Activated T-helper 17 cell treated with anti-CD3 and anti-CD28 coated beads, Interleukin-2, amount 50 U/mL, for 72 hours (primary cell): ENCODE measurements around the gene GPR27. TPM values are rescaled to one million over a fixed set of nuclear protein-coding genes. Genes with fewer than 3 reads are reported as not detected.

Source experiments
- ATAC-seq: fragments of 150-1000 bp; cut with Tn5 transposase; replicated peaks from 2 replicates; pipeline ENCODE4 v1.10.0; 2021; ENCODE audit warnings: mild to moderate bottlenecking, moderate library complexity
- H3K27ac Mint-ChIP-seq: one replicate; pipeline ENCODE4 v1.8.0; 2022; ENCODE audit warnings: mixed read lengths
- H3K27me3 Mint-ChIP-seq: one replicate; pipeline ENCODE4 v1.8.0; 2022; ENCODE audit warnings: mixed read lengths
- H3K36me3 Mint-ChIP-seq: one replicate; pipeline ENCODE4 v1.8.0; 2022; ENCODE audit warnings: low read depth, mild to moderate bottlenecking, mixed read lengths
- H3K4me1 Mint-ChIP-seq: one replicate; pipeline ENCODE4 v1.8.0; 2022; ENCODE audit warnings: mixed read lengths
- H3K4me3 Mint-ChIP-seq: one replicate; pipeline ENCODE4 v1.8.0; 2022; ENCODE audit warnings: mild to moderate bottlenecking, mixed read lengths
- H3K9me3 Mint-ChIP-seq: one replicate; pipeline ENCODE4 v1.8.0; 2022; ENCODE audit warnings: mixed read lengths
- total RNA-seq, 2 donors: library from RNA; stranded (reverse); gene quantifications; one replicate each; pipeline ENCODE4 v1.2.3, GENCODE V29; 2022

The GPR27 gene
- total RNA-seq, 2 donors from 2014 or later, result 0.32 to 2.5 TPM

DNA sequence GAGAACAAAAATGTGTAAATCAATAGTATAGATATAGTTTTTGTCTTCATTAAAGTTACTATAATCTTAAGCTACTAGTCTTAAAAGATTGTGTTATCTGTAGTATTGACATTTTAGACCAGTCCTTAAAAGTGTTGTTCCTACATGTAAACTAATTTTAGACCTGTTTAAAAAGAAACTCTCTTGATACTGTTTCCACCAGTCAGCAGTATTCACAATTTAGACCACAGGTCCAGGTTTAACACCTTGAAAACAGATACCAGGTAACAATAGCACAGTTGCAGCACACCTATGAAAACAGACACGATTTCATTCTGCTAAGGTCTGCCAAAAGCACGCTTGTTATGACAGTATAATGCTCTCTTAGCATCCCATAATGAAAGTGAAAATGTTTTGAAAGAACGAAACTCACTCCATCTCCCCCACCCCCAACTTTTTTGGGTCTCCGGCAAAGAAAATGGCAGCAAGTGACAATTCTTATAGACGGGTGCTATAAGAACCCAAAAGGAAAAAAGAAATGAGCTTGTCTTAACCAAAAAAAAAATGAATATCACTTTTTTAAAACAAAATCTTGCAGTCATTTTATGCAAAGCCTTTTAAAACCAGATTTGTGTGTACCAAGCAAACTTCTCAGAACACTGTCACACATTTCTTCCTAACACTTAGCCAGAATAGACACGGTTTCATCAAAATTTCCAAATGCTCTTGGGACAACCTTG, 30.0 kb upstream of the GPR27 start:
- H3K27ac Mint-ChIP-seq, result peak overlapping the region; percentile 94

DNA sequence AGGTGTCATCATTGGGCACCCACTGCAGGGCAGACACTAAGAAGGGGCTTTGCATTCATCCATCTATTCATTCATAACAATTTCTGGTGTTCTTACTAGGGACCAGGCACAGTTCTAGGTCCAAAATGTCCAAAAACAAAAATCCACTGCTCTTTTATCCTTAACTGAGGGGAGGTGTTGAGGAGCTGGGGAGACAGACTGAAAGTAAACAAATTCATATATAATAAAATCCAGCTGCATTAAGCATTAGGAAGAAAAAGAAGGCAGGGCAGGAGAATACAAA, 29.5 kb upstream of the GPR27 start:
- peak overlapping the region; percentile 87 for H3K4me3 Mint-ChIP-seq
- no peaks in the 10 kb centered on the region for H3K9me3 Mint-ChIP-seq

More for the DNA sequence above, 30.0 kb upstream of the GPR27 start:
- Mint-ChIP-seq H3K27me3 (no peaks in the 10 kb centered on the region), H3K4me3 (peak overlapping the region; percentile 87), H3K9me3 (no peaks in the 10 kb centered on the region), H3K36me3 (peaks cover 9% of the 10 kb centered on the region), H3K4me1 (peaks cover 57% of the 10 kb centered on the region)
- ATAC-seq, result peak; percentile 45

DNA sequence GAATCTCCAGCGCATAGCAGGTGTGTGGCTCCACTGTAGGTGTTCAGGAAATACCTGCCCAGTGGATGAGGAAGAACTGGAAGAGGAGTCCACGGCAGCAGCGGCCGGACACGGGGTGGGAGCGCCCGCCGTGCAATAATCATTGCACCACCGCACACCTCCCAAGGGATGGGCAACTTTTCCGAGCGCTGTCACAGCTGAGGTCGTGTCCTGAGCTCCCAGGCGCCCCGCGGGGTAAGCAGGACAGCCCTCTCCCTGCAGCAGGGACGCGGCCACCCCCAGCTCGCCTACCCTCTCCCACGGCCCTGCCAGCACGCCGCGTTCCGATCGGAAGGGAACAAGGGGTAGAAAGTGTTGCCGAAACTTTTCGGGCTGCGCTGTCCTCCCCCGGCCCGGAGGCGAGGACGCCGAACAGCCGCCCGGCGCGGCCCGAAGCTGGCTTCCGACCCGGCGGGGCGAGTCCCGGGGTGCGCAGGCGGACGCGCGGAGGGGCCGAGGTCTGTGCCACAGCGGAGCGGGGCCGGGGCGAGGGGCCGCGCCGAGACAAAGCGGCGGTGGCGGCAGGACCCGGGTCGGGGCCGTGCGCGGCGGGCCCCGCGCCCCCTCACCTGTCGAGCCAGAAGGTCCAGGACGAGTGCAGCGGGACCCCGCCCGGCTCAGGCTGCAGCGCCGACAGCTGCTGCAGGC, 28.9 kb upstream of the GPR27 start:
- Mint-ChIP-seq H3K4me3 (peak overlapping the region; percentile 87), H3K27me3 (no peaks in the 10 kb centered on the region), H3K9me3 (no peaks in the 10 kb centered on the region), H3K4me1 (peaks cover 51% of the 10 kb centered on the region), H3K27ac (peak overlapping the region; percentile 94), H3K36me3 (peaks cover 9% of the 10 kb centered on the region)
- peak; percentile 31 for ATAC-seq

More for the DNA sequence above, 29.5 kb upstream of the GPR27 start:
- H3K27me3 Mint-ChIP-seq, result no peaks in the 10 kb centered on the region
- H3K36me3 Mint-ChIP-seq, result peaks cover 9% of the 10 kb centered on the region
- H3K27ac Mint-ChIP-seq, result peak overlapping the region; percentile 94
- H3K4me1 Mint-ChIP-seq, result peaks cover 53% of the 10 kb centered on the region
- no peak for ATAC-seq

DNA sequence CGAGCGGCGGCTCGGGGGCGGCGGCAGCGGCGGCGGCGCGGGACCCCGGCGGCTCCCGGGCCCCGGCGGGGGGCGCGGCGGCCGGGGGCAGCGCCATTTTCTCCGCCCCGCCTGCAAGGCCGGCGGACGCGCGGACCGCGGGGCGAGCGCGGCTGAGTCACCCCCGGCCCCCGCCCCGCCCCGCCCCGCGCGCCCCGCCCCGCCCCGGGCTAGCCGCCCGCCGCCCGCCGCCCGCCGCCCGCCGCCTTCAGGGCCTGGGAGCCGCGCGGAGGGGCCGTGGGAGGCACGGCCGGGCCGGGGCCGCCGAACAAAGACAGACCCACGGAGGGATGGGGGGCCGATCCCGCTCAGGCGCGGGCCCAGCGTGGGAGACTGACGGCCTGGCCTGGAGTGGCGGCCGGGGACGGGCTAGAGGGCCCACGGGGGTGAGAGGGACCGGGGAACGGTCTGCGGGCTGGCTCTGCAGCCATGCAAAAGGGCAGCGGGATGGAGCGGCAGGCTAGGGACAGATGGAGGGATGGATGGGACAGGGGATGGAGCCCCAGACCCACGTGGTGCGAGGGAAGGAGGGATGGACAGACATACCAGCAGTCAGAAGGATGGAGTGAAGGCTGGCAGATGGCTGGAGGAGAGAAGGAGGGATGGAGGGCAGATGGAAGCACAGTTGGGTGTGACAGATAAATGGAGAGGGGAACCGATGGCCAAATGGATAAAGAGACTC, 28.2 kb upstream of the GPR27 start, which contains the start of gene EIF4E3:
TSS of gene EIF4E3 (minus strand) at position 132 of the 721 bp plus-strand sequence. CDS start at position 97, 35 bp downstream.
- Mint-ChIP-seq H3K27ac (peak within 1 kb of the TSS; percentile 94), H3K27me3 (no peaks in the 10 kb centered on the region), H3K4me3 (peak within 1 kb of the TSS; percentile 90), H3K9me3 (no peaks in the 10 kb centered on the region), H3K4me1 (peaks cover 53% of the 10 kb centered on the region), H3K36me3 (peaks cover 9% of the 10 kb centered on the region)
- ATAC-seq, result peak; percentile 64

DNA sequence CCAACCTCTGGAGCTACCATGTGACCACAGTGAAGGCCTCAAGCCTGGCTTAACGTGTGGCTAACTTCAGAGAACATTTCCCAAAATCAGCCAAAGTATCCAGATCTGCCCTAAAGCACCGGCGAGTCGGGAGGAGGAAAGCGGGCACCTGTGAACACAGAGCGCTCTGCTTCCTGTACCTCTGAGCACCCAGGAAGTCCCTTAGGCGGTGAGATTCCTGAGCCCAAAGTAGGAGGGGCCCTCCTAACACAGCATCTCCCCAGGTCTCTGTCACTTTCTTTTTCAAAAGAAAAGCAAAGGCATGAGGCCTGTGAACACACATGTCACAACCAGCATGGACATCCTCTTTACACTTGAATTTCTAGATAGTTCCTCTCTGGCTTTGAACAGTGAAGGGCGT, 27.5 kb upstream of the GPR27 start:
- H3K9me3 Mint-ChIP-seq, result no peaks in the 10 kb centered on the region
- H3K27me3 Mint-ChIP-seq, result no peaks in the 10 kb centered on the region
- ATAC-seq, result peak; percentile 42
- H3K4me1 Mint-ChIP-seq, result peaks cover 50% of the 10 kb centered on the region
- peak overlapping the region; percentile 89 for H3K27ac Mint-ChIP-seq
- peaks cover 9% of the 10 kb centered on the region for H3K36me3 Mint-ChIP-seq
- peak overlapping the region; percentile 90 for H3K4me3 Mint-ChIP-seq

DNA sequence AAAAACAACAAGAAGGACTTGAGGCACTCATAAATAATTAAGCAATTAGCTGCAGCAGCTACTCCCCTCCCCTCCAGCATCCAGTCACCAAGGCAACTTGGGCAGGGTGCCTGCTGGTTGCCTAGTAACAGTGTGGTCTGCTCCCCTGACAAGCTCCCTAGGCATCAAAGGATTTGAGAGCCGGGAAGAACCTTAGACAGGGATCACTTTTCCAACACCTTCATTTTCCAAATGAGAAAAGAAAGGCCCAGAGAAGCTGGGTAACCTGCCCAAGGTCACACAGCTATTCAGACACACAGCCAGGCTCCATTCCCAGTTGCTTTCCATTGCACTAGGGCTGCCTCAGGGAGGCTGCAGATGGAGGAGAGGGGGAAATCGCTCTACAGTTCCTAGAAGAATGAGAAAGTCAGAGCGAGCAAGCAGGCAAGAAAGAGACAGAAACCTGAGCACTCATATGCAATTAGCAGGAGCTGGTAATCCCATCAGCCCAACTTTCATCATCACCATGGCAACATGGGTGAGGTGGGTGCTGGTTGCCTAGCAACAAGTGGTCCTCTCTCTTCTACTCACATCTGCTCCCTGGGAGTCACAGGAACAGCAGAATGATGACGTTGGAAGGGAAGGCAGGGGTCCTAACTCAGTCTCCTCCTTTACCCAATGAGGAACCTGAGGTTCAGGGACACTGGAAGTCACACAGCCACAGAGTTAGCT, 24.9 kb upstream of the GPR27 start:
- Mint-ChIP-seq H3K36me3 (peaks cover 6% of the 10 kb centered on the region), H3K4me3 (peak overlapping the region; percentile 17), H3K27me3 (no peaks in the 10 kb centered on the region), H3K4me1 (peaks cover 34% of the 10 kb centered on the region), H3K9me3 (no peaks in the 10 kb centered on the region), H3K27ac (no peak overlapping the region)
- ATAC-seq, result no peak

DNA sequence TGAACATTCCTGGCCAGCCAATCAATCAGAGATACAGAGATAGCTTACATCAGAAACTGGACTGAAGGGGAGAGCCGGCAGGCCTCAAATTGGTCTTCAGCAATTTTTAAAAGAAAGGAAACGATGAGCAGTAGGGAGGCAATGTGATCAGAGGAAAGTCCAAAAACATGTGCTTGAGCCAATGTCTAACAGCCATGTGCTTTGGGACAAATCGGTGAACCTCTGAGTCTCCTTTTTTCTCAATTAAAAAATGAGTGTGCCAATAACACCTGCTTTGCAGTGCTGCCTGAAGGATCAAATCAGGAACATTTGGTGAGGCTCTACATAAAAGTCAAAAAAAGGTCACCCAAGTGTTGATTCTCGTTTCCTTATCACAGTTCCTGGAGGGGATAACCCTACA, 21.0 kb upstream of the GPR27 start:
- Mint-ChIP-seq H3K27ac (no peak overlapping the region), H3K27me3 (peaks cover 9% of the 10 kb centered on the region), H3K4me3 (no peak overlapping the region), H3K9me3 (peaks cover 4% of the 10 kb centered on the region), H3K36me3 (no peaks in the 10 kb centered on the region), H3K4me1 (peaks cover 21% of the 10 kb centered on the region)
- no peak for ATAC-seq

DNA sequence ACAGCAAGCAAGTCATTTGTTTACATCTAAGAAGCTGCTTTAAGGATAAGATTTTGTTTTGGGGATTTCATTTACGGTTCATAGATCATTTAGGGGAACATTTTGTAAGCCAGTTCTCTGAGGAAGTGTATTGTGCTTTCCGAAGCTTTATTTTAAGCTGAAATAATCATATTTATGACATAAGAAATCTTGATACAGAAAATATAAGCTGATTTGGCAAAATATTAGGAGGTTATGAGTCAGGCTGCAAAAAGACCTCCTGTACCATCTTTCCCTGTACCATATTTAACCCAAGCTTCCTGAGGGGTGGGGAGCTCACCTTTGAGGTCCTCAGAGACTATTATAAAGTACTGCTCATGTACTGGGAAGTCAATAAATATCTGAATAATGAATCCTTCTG, 20.3 kb upstream of the GPR27 start:
- Mint-ChIP-seq H3K27ac (no peak overlapping the region), H3K9me3 (peaks cover 4% of the 10 kb centered on the region), H3K27me3 (peaks cover 9% of the 10 kb centered on the region), H3K4me3 (no peak overlapping the region), H3K36me3 (no peaks in the 10 kb centered on the region), H3K4me1 (peaks cover 19% of the 10 kb centered on the region)
- no peak for ATAC-seq

DNA sequence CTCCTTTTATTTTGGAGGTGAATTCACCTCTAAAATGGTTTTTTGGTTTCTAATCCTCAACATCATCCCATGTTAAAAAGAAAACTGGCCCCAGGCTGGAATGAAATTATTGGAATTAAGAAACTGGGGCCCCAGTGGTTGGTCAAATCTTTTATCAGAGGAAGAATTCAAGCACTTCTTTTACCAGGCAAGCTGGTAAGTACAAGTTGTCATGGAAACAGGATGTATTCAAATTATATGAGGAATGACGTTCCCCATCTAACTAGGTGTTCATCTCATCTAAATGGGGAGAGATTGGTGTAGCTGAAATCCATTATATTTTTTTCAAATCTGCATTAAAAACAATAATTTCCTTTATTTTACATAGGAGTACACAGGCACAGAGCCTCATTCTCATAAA, 18.8 kb upstream of the GPR27 start:
- H3K27me3 Mint-ChIP-seq, result peaks cover 9% of the 10 kb centered on the region
- H3K9me3 Mint-ChIP-seq, result peaks cover 4% of the 10 kb centered on the region
- ATAC-seq, result no peak
- no peak overlapping the region for H3K4me3 Mint-ChIP-seq
- no peaks in the 10 kb centered on the region for H3K36me3 Mint-ChIP-seq
- H3K4me1 Mint-ChIP-seq, result peaks cover 9% of the 10 kb centered on the region
- H3K27ac Mint-ChIP-seq, result no peak overlapping the region

DNA sequence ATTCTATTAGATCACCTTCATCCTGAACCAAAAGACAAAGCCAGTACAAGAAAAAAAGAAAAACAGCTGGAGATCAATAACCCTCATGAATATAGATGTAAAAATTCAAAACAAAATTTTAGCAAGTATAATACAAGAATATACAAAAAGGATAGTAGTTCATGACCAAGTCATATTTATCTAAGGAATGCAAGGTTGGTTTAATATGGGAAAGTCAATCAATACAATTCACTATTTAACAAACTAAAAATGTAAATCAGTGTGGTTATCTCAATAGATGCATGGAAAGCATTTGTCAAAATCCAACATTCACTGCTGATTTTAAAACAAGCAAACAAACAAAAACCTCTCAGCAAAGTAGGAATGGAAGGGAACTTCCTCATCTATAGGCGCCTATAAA, 11.0 kb upstream of the GPR27 start:
- no peak overlapping the region for H3K4me3 Mint-ChIP-seq
- no peaks in the 10 kb centered on the region for H3K4me1 Mint-ChIP-seq
- peaks cover 16% of the 10 kb centered on the region for H3K9me3 Mint-ChIP-seq
- H3K36me3 Mint-ChIP-seq, result no peaks in the 10 kb centered on the region
- ATAC-seq, result no peak
- H3K27ac Mint-ChIP-seq, result no peak overlapping the region
- no peaks in the 10 kb centered on the region for H3K27me3 Mint-ChIP-seq

DNA sequence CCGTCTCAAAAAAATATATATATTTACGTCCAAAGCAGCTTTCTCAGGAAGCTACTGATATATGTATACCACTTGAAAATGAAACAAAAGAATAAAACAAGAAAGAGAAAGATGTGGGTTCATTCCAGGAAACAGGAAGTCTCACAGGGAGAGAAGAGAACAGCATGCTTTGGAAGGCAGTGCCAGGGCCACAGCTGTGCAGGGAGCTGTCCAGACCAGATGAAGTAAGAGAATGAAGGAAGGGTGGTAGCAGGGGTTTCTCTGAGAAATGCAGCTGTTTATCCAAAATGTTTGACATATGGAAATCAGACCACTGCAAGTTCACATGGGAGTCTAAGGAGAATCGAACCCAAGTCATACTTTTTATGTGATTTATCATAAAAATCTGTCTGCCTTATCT, 8.9 kb upstream of the GPR27 start:
- Mint-ChIP-seq H3K4me3 (no peak overlapping the region), H3K27me3 (no peaks in the 10 kb centered on the region), H3K9me3 (peaks cover 16% of the 10 kb centered on the region), H3K36me3 (no peaks in the 10 kb centered on the region), H3K4me1 (no peaks in the 10 kb centered on the region), H3K27ac (no peak overlapping the region)
- ATAC-seq, result no peak

DNA sequence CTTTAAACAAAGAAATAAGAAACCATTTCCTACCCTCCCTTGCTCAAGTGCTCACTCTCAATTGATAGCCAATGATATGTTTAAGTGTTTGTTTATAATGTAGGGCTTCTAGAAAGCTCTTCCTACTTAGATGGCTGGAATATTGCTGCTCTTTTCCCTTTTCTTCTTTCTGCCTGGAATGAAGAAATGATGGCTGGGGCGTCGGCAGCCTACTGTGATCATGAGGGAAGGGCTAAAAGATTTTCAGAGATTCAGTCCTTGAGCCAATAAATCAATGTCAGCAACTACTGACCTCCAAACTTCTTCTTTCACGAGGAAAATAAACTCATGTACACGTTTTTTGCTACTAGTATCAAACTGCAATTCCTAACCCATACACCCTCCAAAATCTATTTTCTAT, 2.1 kb upstream of the GPR27 start:
- ATAC-seq, result no peak
- Mint-ChIP-seq H3K9me3 (no peaks in the 10 kb centered on the region), H3K36me3 (no peaks in the 10 kb centered on the region), H3K4me1 (no peaks in the 10 kb centered on the region), H3K27me3 (peaks cover 25% of the 10 kb centered on the region), H3K27ac (no peak overlapping the region), H3K4me3 (no peak overlapping the region)

DNA sequence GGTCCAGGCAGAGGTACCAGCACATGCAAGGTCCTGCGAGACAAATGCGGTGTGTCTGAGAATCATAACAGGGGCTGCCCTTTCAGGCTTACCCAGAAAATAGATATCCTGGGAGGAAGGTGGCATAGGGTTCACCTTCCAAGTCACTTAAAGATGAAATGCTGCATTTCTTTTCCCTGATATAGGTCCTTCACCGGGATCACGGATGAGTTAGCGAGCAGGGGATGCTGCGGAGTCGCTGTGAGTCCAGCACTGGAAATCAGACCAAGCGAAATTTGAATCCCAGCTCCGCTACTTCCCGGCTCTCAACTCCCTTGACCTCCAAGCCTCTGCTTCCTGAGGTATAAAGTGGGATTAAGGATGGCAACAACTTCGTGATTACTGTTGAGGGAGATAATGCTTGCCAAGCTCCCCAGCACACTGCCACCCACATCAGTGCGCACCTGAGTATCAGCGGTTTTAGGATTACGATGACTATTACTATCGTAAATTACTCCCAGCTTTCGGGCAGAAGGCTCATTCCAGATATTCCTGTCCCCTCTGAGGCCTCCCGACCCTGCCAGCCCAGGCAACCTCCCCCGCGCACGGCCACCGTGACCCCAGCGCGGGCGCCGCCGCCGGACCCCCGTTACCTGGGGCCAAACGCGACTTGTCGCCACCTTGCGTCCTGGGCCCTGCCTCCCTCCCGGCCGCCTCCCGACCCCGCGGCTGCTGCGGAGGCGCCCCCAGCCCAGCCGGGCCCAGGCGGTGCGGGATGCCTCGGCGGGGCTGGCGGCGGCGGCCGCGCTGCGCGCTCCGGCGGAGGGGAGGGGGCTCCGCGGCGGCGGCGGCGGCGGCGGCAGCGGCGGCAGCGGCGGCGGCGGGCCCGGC, 589 bp upstream of the GPR27 start:
- Mint-ChIP-seq H3K9me3 (no peaks in the 10 kb centered on the region), H3K27me3 (peaks cover 25% of the 10 kb centered on the region), H3K27ac (no peak overlapping the region), H3K4me3 (peak overlapping the region; percentile 57), H3K4me1 (no peaks in the 10 kb centered on the region), H3K36me3 (no peaks in the 10 kb centered on the region)
- ATAC-seq, result peak; percentile 19
